ENCODE results near the gene HFE. TPM values are rescaled to one million over a fixed set of nuclear protein-coding genes. Genes with fewer than 3 reads are reported as not detected.
A peak's percentile ranks its signal among the peaks of the same experiment; 100 is the strongest.
"Not testable (repeated sequence)": the region's sequence is repeated elsewhere in the genome, so short reads cannot be mapped to it uniquely, and the experiment has no call there.

HFE gene
- total RNA-seq, 2 experiments from 2014 or later: 0.57 to 1.4 TPM

DNA sequence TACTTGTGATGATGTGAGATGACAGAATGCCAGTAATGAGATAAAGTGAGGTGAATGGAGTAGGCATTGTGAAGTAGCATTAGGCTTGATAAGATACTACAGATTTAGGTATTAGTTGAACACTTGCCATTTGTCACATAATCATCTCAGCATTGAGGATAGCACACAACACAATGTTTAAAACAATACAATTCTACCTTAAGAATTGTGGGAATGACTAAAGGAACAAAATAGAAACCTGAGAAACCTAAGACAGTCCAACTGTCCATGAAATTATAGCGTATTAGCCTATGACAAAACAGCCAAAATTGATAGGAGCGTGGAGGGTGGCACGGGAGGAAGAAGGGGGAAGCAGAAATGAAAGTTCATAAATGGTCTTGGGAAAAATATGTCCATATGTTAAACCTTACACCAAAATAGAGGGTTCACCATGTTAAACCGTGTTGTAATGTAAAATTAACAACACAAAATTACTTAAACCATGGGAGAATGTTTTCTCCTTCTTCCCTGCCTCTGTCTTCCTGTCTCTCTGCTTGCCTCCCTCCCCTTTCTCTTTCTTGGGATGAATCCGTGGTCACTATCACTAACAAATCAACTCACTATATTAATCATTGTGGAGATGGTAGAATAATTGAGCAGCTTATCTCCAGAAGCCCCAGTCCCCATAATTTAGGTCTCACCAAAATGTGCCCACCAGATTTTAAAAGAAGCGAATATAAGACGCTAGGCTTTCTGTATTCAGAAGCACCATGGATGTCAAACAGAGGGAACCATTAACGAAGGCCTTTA is 33.0 kb upstream of the HFE start:
- H3K27me3 Mint-ChIP-seq (ENCODE audit: low read depth): peaks cover 11% of the 10 kb centered on the region
- no peaks in the 10 kb centered on the region for H3K9me3 Mint-ChIP-seq
- CTCF ChIA-PET: no interaction called here
- peaks cover 18% of the 10 kb centered on the region for H3K4me1 Mint-ChIP-seq (ENCODE audit: low read depth)
- intact Hi-C loops (cut with micrococcal nuclease): loop anchor here (2.0 kb wide), 1 partner anchor 145 kb away; a partner anchor contains a TSS
- no peak for DNase-seq
- peak overlapping the region; percentile 97 for H3K4me3 Mint-ChIP-seq
- H3K36me3 Mint-ChIP-seq (ENCODE audit: low read depth): peaks cover 8% of the 10 kb centered on the region
- peak overlapping the region; percentile 100 for H3K27ac Mint-ChIP-seq

DNA sequence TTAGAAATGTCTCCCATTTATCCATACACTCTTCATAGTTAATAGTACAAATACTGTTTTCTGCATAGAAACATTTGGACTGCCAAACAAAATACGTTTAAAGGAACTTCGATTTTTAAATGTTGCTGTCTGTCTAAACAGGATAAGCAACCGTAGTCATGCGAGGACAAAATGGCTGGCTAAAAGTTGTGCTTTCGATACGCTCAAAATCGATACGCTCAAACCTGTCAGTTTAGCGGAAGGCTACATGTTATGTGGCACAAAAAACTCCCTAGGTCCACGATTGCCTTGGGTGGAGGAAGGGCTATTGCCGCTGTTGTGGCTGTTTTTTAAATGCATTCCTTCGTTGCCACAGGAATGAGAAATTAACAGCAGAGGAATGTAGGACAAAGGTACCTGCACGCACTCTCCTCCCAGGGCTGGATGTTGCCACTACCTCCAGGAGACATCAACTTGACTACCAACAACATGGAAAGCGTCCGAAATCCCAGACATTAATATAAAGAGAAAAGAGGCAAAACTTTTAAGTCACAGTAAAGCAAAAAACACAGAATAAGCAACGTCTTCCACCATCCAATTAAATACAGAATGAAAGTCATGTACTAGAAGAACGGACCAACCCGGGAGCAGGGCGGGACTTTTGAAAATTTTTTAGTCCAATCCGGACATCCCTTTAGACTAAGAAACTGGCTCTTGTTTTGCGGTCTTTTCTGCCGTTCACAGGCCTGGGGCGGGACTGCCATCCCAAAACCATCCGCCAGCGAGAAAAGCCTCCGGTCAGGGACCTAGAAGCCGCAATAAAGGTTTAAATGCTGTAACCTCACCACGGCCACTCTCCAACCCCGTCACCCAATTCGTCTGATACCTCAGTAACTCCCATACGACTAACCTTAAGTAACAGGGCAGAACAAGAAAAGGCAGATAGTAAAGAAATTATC is 32.2 kb upstream of the HFE start:
- peak overlapping the region; percentile 97 for H3K4me3 Mint-ChIP-seq
- peak; percentile 95 for DNase-seq
- peak overlapping the region; percentile 100 for H3K27ac Mint-ChIP-seq
- H3K36me3 Mint-ChIP-seq (ENCODE audit: low read depth): peaks cover 8% of the 10 kb centered on the region
- no peaks in the 10 kb centered on the region for H3K9me3 Mint-ChIP-seq
- H3K27me3 Mint-ChIP-seq (ENCODE audit: low read depth): peaks cover 11% of the 10 kb centered on the region
- peaks cover 18% of the 10 kb centered on the region for H3K4me1 Mint-ChIP-seq (ENCODE audit: low read depth)
- intact Hi-C loops (cut with micrococcal nuclease): loop anchor here (1.0 to 5.0 kb wide), 6 partner anchors 10 to 1837 kb away; a partner anchor contains a TSS
- CTCF ChIA-PET: interaction anchor here (1.6 to 20.3 kb wide), 2 partner anchors 29 to 40 kb away, joined by 4 to 570 read pairs; partner anchors contain the start of gene HFE

DNA sequence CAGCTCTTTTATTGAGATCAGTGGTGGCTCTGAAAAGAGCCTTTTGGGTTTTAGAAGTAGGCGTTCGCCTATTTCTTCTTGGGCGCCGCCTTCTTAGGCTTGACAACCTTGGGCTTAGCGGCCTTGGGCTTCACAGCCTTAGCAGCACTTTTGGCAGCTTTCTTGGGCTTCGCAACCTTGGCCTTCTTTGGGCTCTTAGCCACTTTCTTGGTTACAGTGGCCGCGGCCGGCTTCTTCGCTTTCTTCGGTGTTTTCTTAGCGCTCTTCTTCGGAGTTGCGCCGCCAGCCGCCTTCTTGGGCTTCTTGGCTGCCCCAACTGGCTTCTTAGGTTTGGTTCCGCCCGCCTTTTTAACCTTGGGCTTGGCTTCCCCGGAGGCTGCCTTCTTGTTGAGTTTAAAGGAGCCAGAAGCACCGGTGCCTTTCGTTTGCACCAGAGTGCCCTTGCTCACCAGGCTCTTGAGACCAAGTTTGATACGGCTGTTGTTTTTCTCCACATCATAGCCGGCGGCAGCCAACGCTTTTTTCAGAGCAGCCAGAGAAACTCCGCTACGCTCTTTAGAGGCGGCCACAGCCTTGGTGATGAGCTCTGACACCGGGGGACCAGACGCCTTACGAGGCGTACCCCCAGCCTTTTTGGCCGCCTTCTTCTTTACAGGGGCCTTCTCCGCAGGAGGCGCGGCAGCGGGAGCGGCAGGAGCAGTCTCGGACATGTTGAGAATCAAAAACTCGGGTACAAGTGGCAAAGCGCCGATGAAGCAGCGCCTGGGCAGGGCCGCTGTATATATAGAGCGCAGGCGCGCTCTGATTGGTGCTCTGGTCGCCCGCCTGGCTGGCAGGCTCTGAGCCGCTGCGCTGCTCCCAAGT is 31.3 kb upstream of the HFE start:
- Mint-ChIP-seq H3K27me3 (ENCODE audit: low read depth) (peaks cover 11% of the 10 kb centered on the region), H3K9me3 (no peaks in the 10 kb centered on the region), H3K36me3 (ENCODE audit: low read depth) (peaks cover 8% of the 10 kb centered on the region), H3K4me3 (peak overlapping the region; percentile 97), H3K27ac (peak overlapping the region; percentile 100), H3K4me1 (ENCODE audit: low read depth) (peaks cover 18% of the 10 kb centered on the region)
- intact Hi-C loops (cut with micrococcal nuclease): loop anchor here (1.0 to 5.0 kb wide), 10 partner anchors 11 to 1836 kb away; a partner anchor contains a TSS
- CTCF ChIA-PET: interaction anchor here (1.6 to 20.3 kb wide), 2 partner anchors 30 to 39 kb away, joined by 4 to 570 read pairs; partner anchors contain the start of gene HFE
- DNase-seq: peak; percentile 93

DNA sequence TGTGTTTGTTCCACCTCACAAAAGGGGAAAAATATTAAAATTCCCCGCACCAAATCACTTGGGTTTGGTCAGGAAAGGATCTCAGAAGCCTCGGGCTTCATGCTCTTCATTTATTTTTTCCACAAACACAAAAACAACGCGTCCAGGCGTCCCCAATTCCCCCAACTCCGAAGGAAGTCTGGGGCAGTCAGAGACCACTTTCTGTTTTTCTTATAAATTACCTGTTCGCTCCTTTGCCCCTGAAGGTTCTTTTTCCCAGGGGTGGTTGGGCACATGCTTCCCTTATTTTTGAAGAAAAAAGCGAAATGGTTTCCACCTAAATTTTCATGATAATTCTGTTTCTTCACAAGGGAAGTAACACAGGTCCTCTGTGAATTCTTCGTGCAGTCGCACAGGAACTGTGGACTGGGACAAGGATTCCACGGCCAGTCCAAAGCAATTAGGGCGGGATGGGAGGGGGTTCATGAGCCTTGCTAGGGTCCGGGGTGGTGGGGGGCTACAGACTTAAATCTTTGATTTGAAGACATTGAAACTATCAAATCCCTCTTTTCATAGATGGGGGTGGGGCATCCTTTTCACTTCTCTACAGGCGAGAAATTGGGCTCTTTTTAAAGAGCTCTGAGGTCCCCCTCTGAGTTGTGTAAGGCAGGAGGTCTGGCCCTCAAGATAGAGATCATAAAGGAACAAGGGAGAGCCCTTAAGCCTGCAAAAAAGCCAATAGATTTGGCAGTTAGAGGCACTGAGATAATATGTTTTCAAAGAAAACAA is 30.5 kb upstream of the HFE start:
- CTCF ChIA-PET: interaction anchor here (1.6 to 20.3 kb wide), 2 partner anchors 30 to 38 kb away, joined by 4 to 570 read pairs; partner anchors contain the start of gene HFE
- H3K4me1 Mint-ChIP-seq (ENCODE audit: low read depth): peaks cover 18% of the 10 kb centered on the region
- no peaks in the 10 kb centered on the region for H3K9me3 Mint-ChIP-seq
- peak overlapping the region; percentile 100 for H3K27ac Mint-ChIP-seq
- DNase-seq: peak; percentile 31
- H3K27me3 Mint-ChIP-seq (ENCODE audit: low read depth): peaks cover 11% of the 10 kb centered on the region
- peaks cover 8% of the 10 kb centered on the region for H3K36me3 Mint-ChIP-seq (ENCODE audit: low read depth)
- intact Hi-C loops (cut with micrococcal nuclease): loop anchor here (1.0 to 5.0 kb wide), 5 partner anchors 46 to 1836 kb away; a partner anchor contains a TSS
- H3K4me3 Mint-ChIP-seq: peak overlapping the region; percentile 97

DNA sequence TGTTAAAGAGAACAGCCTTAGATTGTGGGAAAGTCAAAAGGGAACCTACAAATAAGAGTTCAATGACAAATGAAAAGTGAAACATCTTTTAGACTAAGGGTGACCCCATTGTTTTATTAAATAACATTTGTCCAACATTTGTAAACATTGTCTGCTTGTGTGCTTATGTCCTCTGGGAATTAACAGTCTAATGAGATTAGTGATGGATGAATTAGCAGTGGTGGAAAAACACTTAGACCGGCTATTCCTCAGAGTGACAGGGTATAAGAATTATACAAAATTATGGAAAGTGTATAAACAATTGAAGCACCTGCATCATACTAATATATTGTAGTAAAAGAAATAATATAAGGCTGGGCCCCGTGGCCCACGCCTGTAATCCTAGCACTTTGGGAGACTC is 29.3 kb upstream of the HFE start:
- H3K9me3 Mint-ChIP-seq: no peaks in the 10 kb centered on the region
- H3K4me3 Mint-ChIP-seq: no peak overlapping the region
- H3K4me1 Mint-ChIP-seq (ENCODE audit: low read depth): peaks cover 18% of the 10 kb centered on the region
- H3K36me3 Mint-ChIP-seq (ENCODE audit: low read depth): peaks cover 8% of the 10 kb centered on the region
- H3K27ac Mint-ChIP-seq: no peak overlapping the region
- peaks cover 11% of the 10 kb centered on the region for H3K27me3 Mint-ChIP-seq (ENCODE audit: low read depth)
- intact Hi-C loops (cut with micrococcal nuclease): loop anchor here (2.0 to 5.0 kb wide), 3 partner anchors 45 to 1834 kb away; a partner anchor contains a TSS
- DNase-seq: no peak
- CTCF ChIA-PET: interaction anchor here (0.6 to 20.3 kb wide), 2 partner anchors 37 to 60 kb away, joined by 3 to 570 read pairs; partner anchors contain the start of gene HFE

DNA sequence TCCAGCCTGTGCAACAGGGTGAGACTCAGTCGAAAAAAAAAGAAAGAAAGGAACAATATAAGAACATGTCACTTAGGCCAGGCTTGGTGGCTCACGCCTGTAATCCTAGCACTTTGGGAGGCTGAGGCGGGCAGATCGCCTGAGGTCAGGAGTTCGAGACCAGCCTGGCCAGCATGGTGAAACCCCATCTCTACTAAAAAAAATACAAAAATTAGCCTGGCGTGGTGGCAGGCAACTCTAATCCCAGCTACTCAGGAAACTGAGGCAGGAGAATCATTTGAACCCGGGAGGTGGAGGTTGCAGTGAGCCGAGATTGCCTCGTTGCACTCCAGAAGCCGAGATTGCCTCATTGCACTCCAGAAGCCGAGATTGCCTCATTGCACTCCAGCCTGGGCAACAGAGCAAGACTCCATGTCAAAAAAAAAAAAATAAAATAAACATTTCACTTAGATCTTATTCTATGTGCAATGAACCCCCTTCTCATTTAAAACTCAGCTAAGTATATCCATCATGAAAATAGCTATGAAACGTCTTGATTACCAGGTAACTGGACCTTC is 28.7 kb upstream of the HFE start:
- CTCF ChIA-PET: interaction anchor here (0.5 to 20.3 kb wide), 4 partner anchors 37 to 341 kb away, joined by 3 to 570 read pairs (median 3); partner anchors contain the start of gene HFE
- H3K27me3 Mint-ChIP-seq (ENCODE audit: low read depth): peaks cover 11% of the 10 kb centered on the region
- H3K27ac Mint-ChIP-seq; H3K4me3 Mint-ChIP-seq; H3K36me3 Mint-ChIP-seq (ENCODE audit: low read depth); H3K9me3 Mint-ChIP-seq; DNase-seq: not testable (repeated sequence)
- intact Hi-C loops (cut with micrococcal nuclease): loop anchor here (5.0 kb wide), 1 partner anchor 1834 kb away; a partner anchor contains a TSS
- H3K4me1 Mint-ChIP-seq (ENCODE audit: low read depth): peaks cover 16% of the 10 kb centered on the region

DNA sequence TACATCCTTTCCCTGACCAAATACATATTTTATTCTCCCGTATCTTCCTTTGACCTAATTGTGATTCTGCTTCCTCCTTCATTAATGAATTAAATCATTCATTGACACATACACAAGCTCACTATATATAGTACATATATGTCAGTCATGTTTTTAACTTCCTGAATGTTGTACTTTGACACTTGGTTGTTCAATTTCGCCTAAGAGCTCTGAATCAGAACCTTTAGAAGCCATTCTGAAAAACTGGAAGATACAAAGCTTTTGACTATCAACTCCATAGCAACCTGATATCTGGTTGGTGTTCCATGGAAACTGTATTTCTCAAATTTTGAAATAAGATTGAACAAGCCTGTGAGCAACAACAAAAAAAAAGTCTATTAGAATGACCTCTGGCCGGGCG is 27.3 kb upstream of the HFE start:
- peaks cover 8% of the 10 kb centered on the region for H3K36me3 Mint-ChIP-seq (ENCODE audit: low read depth)
- CTCF ChIA-PET: interaction anchor here (0.7 to 20.3 kb wide), 3 partner anchors 34 to 60 kb away, joined by 3 to 570 read pairs (median 3); partner anchors contain the start of gene HFE
- H3K4me1 Mint-ChIP-seq (ENCODE audit: low read depth): peaks cover 11% of the 10 kb centered on the region
- H3K27ac Mint-ChIP-seq: no peak overlapping the region
- no peak for DNase-seq
- intact Hi-C loops (cut with micrococcal nuclease): loop anchor here (5.0 to 10.0 kb wide), 2 partner anchors 535 to 1832 kb away; partner anchors contain the start of gene ABT1
- H3K27me3 Mint-ChIP-seq (ENCODE audit: low read depth): peaks cover 11% of the 10 kb centered on the region
- H3K9me3 Mint-ChIP-seq: no peaks in the 10 kb centered on the region
- no peak overlapping the region for H3K4me3 Mint-ChIP-seq

DNA sequence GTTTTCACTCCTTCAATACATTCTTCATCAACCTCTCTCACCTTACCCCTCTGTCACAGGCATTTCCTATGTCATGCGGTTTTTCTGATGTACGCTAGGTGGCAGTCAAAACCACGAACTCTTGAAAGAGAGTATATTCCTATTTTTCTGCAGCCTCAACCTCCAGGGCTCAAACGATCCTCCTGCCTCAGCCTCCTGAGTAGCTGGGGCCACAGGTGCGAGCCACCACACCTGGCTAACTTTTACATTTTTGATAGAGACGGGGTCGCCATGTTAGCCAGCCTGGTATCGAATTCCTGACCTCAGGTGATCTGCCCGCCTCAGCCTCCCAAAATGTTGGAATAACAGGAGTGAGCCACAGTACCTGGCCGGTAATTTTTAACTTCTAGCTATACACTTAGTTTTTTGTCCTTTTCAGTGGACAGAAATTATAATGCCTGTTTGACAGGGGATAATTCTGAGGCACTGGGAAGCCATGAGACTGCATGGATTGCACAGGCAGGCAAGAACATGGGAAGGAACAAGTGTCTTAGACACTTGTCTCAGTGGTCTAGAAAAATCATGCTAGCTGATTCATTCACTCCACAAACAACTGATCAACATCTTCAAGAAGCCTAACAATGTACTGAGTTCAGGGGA is 22.5 kb upstream of the HFE start:
- H3K4me1 Mint-ChIP-seq (ENCODE audit: low read depth): peaks cover 4% of the 10 kb centered on the region
- DNase-seq: peak; percentile 56
- H3K27ac Mint-ChIP-seq: no peak overlapping the region
- no peaks in the 10 kb centered on the region for H3K36me3 Mint-ChIP-seq (ENCODE audit: low read depth)
- CTCF ChIA-PET: interaction anchor here (0.6 to 20.3 kb wide), 9 partner anchors 9 to 58 kb away, joined by 3 to 570 read pairs (median 3); partner anchors contain the start of gene HFE
- no peak overlapping the region for H3K4me3 Mint-ChIP-seq
- intact Hi-C loops (cut with micrococcal nuclease): loop anchor here (10.0 kb wide), 1 partner anchor 530 kb away; the partner anchor contains the start of gene ABT1
- no peaks in the 10 kb centered on the region for H3K27me3 Mint-ChIP-seq (ENCODE audit: low read depth)
- no peaks in the 10 kb centered on the region for H3K9me3 Mint-ChIP-seq

DNA sequence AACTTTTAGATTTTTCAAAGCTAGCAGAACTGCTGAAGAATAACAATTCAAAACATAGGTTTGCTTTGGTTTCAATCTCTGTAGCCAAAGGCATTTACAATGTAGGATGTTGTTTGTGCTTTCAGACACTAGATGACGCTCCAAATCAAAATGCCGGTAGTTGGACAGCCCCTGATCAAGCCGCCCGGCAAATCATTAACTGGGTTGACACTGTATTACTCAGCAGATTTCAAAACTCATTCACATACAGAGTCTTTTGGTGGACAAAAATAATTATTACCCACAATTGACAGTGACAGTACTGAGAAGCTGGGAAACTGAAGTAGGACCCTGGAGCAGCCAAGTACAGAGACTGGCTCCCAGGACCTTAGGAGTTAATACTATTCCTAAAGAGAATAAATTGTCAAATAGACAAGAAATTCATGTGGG is 21.3 kb upstream of the HFE start:
- Mint-ChIP-seq H3K27ac (no peak overlapping the region), H3K9me3 (no peaks in the 10 kb centered on the region), H3K4me1 (ENCODE audit: low read depth) (peaks cover 4% of the 10 kb centered on the region), H3K36me3 (ENCODE audit: low read depth) (no peaks in the 10 kb centered on the region), H3K4me3 (no peak overlapping the region), H3K27me3 (ENCODE audit: low read depth) (no peaks in the 10 kb centered on the region)
- intact Hi-C loops (cut with micrococcal nuclease): loop anchor here (1.0 to 10.0 kb wide), 2 partner anchors 31 to 529 kb away; partner anchors contain the start of gene ABT1
- DNase-seq: peak; percentile 72
- CTCF ChIA-PET: interaction anchor here (0.7 to 20.3 kb wide), 11 partner anchors 15 to 264 kb away, joined by 3 to 570 read pairs (median 3); partner anchors contain the start of gene HFE

DNA sequence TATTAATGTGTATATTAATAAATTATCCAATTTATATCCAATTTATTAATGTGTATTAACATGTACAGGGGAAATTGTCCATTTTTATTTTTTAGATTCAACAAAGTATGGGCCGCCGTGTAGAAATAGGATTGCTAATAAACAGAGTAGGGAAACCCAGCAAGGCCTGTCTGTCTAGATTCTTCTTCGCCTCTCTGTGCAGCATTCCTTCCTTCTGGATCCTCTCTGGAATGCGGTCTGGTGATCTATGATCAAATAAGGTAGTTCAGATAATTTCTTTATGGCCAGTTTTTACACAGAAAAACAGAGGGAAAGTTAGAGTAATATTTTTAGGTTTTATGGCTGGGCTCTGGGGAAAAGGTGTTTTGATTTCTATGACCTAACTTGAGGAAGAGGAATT is 19.9 kb upstream of the HFE start:
- H3K4me1 Mint-ChIP-seq (ENCODE audit: low read depth): peaks cover 4% of the 10 kb centered on the region
- no peaks in the 10 kb centered on the region for H3K27me3 Mint-ChIP-seq (ENCODE audit: low read depth)
- no peak overlapping the region for H3K4me3 Mint-ChIP-seq
- H3K36me3 Mint-ChIP-seq (ENCODE audit: low read depth): no peaks in the 10 kb centered on the region
- H3K9me3 Mint-ChIP-seq: no peaks in the 10 kb centered on the region
- CTCF ChIA-PET: interaction anchor here (1.1 to 20.3 kb wide), 2 partner anchors 28 to 41 kb away, joined by 4 to 570 read pairs; partner anchors contain the start of gene HFE
- intact Hi-C loops (cut with micrococcal nuclease): loop anchor here (10.0 kb wide), 1 partner anchor 527 kb away; the partner anchor contains the start of gene ABT1
- no peak overlapping the region for H3K27ac Mint-ChIP-seq
- DNase-seq: no peak

Data from activated naive CD4-positive, alpha-beta T cell treated with anti-CD3 and anti-CD28 coated beads for 36 hours (primary cell).